IMR-90 (cell line): ENCODE results near the gene CHRM3. TPM values are rescaled to one million over a fixed set of nuclear protein-coding genes. Genes with fewer than 3 reads are reported as not detected.

Source experiments
- ATAC-seq: fragments of 200-7000 bp; cut with Tn5 transposase; 2 replicates; pipeline ENCODE4 v1.9.1; 2020; ENCODE audit warnings: low read depth, mild to moderate bottlenecking, moderate library complexity
- BruUV-seq: library from RNA; stranded (reverse); fragments of 400-500 nt; replicated peaks from 2 replicates; lab custom pipeline; 2021; lab: Mats Ljungman, UMichigan
- CTCF ChIA-PET: fragments of 300-600 bp; formaldehyde crosslinking; extraction: SDS; loops from one replicate; lab custom pipeline; 2021; ENCODE audit warnings: antibody characterized with exemption; lab: Yijun Ruan, JAX
- POLR2A ChIA-PET: fragments of 300-600 bp; sonication (Branson Sonifier 250); formaldehyde crosslinking; loops from one replicate; lab custom pipeline; 2022; ENCODE audit warnings: antibody characterized with exemption; ENCODE audit not compliant: unreplicated experiment; lab: Charles Lee
- DNase-seq: peaks from one replicate; pipeline ENCODE4 v3.0.0; 2013
- H2AFZ ChIP-seq: replicated peaks from 2 replicates; pipeline ENCODE3; 2013; ENCODE audit warnings: low read length, mild to moderate bottlenecking; ENCODE audit not compliant: poor library complexity
- H2AK5ac ChIP-seq: 2 replicates; pipeline ENCODE4 v1.6.1; 2013; ENCODE audit warnings: low read depth, low read length, inconsistent platforms
- H2AK9ac ChIP-seq: replicated peaks from 2 replicates; pipeline ENCODE3; 2013; ENCODE audit warnings: mild to moderate bottlenecking, low read depth, low read length, moderate library complexity; ENCODE audit not compliant: poor library complexity
- H2BK120ac ChIP-seq: 2 replicates; pipeline ENCODE4 v1.6.1; 2013; ENCODE audit warnings: low read depth, low read length, inconsistent platforms
- H2BK15ac ChIP-seq: 3 replicates; pipeline ENCODE4 v1.6.1; 2013; ENCODE audit warnings: low read depth, low read length, inconsistent platforms
- H2BK20ac ChIP-seq: 2 replicates; pipeline ENCODE4 v1.6.1; 2013; ENCODE audit warnings: low read depth, mild to moderate bottlenecking, inconsistent platforms, low read length, moderate library complexity
- H2BK5ac ChIP-seq: 2 replicates; pipeline ENCODE4 v1.6.1; 2013; ENCODE audit warnings: mild to moderate bottlenecking, low read depth, low read length, inconsistent platforms; ENCODE audit not compliant: poor library complexity, severe bottlenecking
- H3K14ac ChIP-seq: replicated peaks from 2 replicates; pipeline ENCODE4 v1.6.1; 2013; ENCODE audit warnings: low read depth, low read length, inconsistent platforms
- H3K18ac ChIP-seq: 2 replicates; pipeline ENCODE4 v1.6.1; 2013; ENCODE audit warnings: low read depth, low read length, control low read depth
- H3K23ac ChIP-seq: 2 replicates; pipeline ENCODE4 v1.6.1; 2013; ENCODE audit warnings: low read depth, low read length, inconsistent platforms
- H3K27ac ChIP-seq: 2 replicates; pipeline ENCODE4 v1.5.1; 2013; ENCODE audit warnings: mild to moderate bottlenecking, control low read depth, low read length; ENCODE audit not compliant: insufficient read depth
- H3K27me3 ChIP-seq: 2 replicates; pipeline ENCODE4 v1.6.1; 2013; ENCODE audit warnings: low read length; ENCODE audit not compliant: control insufficient read depth, insufficient read depth
- H3K36me3 ChIP-seq: 2 replicates; pipeline ENCODE4 v1.6.1; 2013; ENCODE audit warnings: low read length, mixed read lengths; ENCODE audit not compliant: control insufficient read depth, insufficient read depth
- H3K4ac ChIP-seq: 2 replicates; pipeline ENCODE4 v1.6.1; 2013; ENCODE audit warnings: low read depth, low read length, inconsistent platforms
- H3K4me1 ChIP-seq: 2 replicates; pipeline ENCODE4 v1.6.1; 2013; ENCODE audit warnings: low read length, mixed read lengths; ENCODE audit not compliant: control insufficient read depth, insufficient read depth
- H3K4me2 ChIP-seq: 2 replicates; pipeline ENCODE4 v1.6.1; 2013; ENCODE audit warnings: low read depth, mild to moderate bottlenecking, control low read depth, low read length, moderate library complexity
- H3K4me3 ChIP-seq: 2 replicates; pipeline ENCODE4 v1.5.1; 2013; ENCODE audit warnings: low read depth, mild to moderate bottlenecking, control low read depth, low read length, moderate library complexity; ENCODE audit not compliant: insufficient read depth
- H3K56ac ChIP-seq: 2 replicates; pipeline ENCODE4 v1.6.1; 2013; ENCODE audit warnings: low read length, inconsistent platforms; ENCODE audit not compliant: insufficient read depth; ENCODE audit errors: extremely low read depth
- H3K79me1 ChIP-seq, 2 experiments: 2 replicates each; pipeline ENCODE4 v1.6.1; 2013; ENCODE audit warnings: low read length in 2 of 2, inconsistent platforms in 1 of 2, low read depth in 1 of 2
- H3K9ac ChIP-seq: 2 replicates; pipeline ENCODE4 v1.6.1; 2013; ENCODE audit warnings: low read depth, low read length, control low read depth
- H3K9me1 ChIP-seq: 2 replicates; pipeline ENCODE4 v1.6.1; 2013; ENCODE audit warnings: low read length, inconsistent platforms; ENCODE audit not compliant: insufficient read depth
- H3K9me3 ChIP-seq: 2 replicates; pipeline ENCODE4 v1.6.1; 2013; ENCODE audit warnings: low read length; ENCODE audit not compliant: control insufficient read depth, insufficient read depth
- H4K20me1 ChIP-seq: 2 replicates; pipeline ENCODE4 v1.6.1; 2013; ENCODE audit warnings: low read length, inconsistent platforms; ENCODE audit not compliant: insufficient read depth
- H4K5ac ChIP-seq: 2 replicates; pipeline ENCODE4 v1.6.1; 2013; ENCODE audit warnings: mild to moderate bottlenecking, low read depth, low read length, control low read depth
- H4K8ac ChIP-seq, 2 experiments: 2 replicates each; pipeline ENCODE4 v1.6.1; 2013; ENCODE audit warnings: low read depth in 2 of 2, low read length in 2 of 2, control low read depth in 1 of 2, inconsistent platforms in 1 of 2
- H4K91ac ChIP-seq: 2 replicates; pipeline ENCODE4 v1.6.1; 2013; ENCODE audit warnings: low read depth, low read length, inconsistent platforms; ENCODE audit not compliant: insufficient read depth
- BHLHE40 ChIP-seq: fragments of 150-350 bp; IDR thresholded peaks from 2 replicates; pipeline ENCODE4 v1.6.1; 2016; ENCODE audit warnings: mild to moderate bottlenecking, low read depth, low read length
- CEBPB ChIP-seq: IDR thresholded peaks from 2 replicates; pipeline ENCODE4 v1.6.1; 2012; ENCODE audit warnings: low read depth, low read length, improper control_type of control experiment
- FOS ChIP-seq: fragments of 150-350 bp; IDR thresholded peaks from 2 replicates; pipeline ENCODE4 v1.6.1; 2016; ENCODE audit warnings: low read depth, low read length
- MXI1 ChIP-seq: IDR thresholded peaks from 2 replicates; pipeline ENCODE4 v1.6.1; 2012; ENCODE audit warnings: low read depth, mild to moderate bottlenecking, low read length, moderate library complexity, borderline replicate concordance
- NFE2L2 ChIP-seq: fragments of 150-350 bp; IDR thresholded peaks from 2 replicates; pipeline ENCODE4 v1.6.1; 2016; ENCODE audit warnings: low read depth, mild to moderate bottlenecking, low read length
- POLR2A ChIP-seq: IDR thresholded peaks from 2 replicates; pipeline ENCODE4 v1.6.1; 2012; ENCODE audit warnings: mild to moderate bottlenecking, low read depth, low read length
- RAD21 ChIP-seq: IDR thresholded peaks from 2 replicates; pipeline ENCODE4 v1.6.1; 2012; ENCODE audit warnings: low read length, improper control_type of control experiment
- RFX5 ChIP-seq: IDR thresholded peaks from 2 replicates; pipeline ENCODE4 v1.8.0; 2012; ENCODE audit warnings: low read depth, mild to moderate bottlenecking, low read length, moderate library complexity
- SMC3 ChIP-seq: fragments of 150-350 bp; IDR thresholded peaks from 2 replicates; pipeline ENCODE4 v1.6.1; 2016; ENCODE audit warnings: low read depth, mild to moderate bottlenecking, antibody characterized with exemption, low read length, moderate library complexity
- WGBS, 2 experiments: methylation state at CpG; one replicate each; pipeline versions ENCODE4 v1.1.5 to v1.1.7; 2013; ENCODE audit warnings: missing lambda C conversion rate in 2 of 2; ENCODE audit not compliant: insufficient read length in 1 of 2; ENCODE audit errors: extremely low coverage in 2 of 2; 5-methylcytosine and 5-hydroxymethylcytosine counted together
- dilution Hi-C: fragments of 300-500 bp; cut with HindIII; formaldehyde crosslinking; loops from one replicate; pipeline ENCODE4 v1.14.3; 2018; ENCODE audit warnings: low sequenced_read_pairs; ENCODE audit not compliant: unreplicated experiment
- in situ Hi-C: fragments of 300-500 bp; cut with MboI; formaldehyde crosslinking; loops from 3 replicates; pipeline ENCODE4 v1.14.3; 2019; ENCODE audit warnings: low sequenced_read_pairs, inconsistent platforms, mixed read lengths
- intact Hi-C: fragments of 100-400 bp; cut with micrococcal nuclease; formaldehyde crosslinking; loops from 2 replicates; pipeline ENCODE4 v1.10.0; 2022
- polyA plus RNA-seq, 3 experiments: library from polyadenylated mRNA; depleted of rRNA; stranded (reverse); fragments of >200 nt; gene quantifications; 2 replicates each; pipeline ENCODE4 v1.2.3, GENCODE V29; 2012; ENCODE audit warnings: low replicate concordance in 1 of 3
- total RNA-seq: library from RNA; depleted of rRNA; stranded (reverse); fragments of >200 nt; gene quantifications from 2 replicates; pipeline ENCODE4 v1.2.3, GENCODE V29; 2012
- TF ChIP-seq, protein P1 (sequence below): conservative IDR thresholded peaks from 2 replicates; pipeline ENCODE4 v1.5.1; 2012; ENCODE audit warnings: mild to moderate bottlenecking, low read depth, low read length, improper control_type of control experiment
- TF ChIP-seq, protein P2 (sequence below): fragments of 150-350 bp; IDR thresholded peaks from 2 replicates; pipeline ENCODE4 v1.6.1; 2016; ENCODE audit warnings: low read depth, mild to moderate bottlenecking, low read length, moderate library complexity, borderline replicate concordance

CHRM3 gene
- total and polyA plus RNA-seq, 2 of the 4 experiments (the other 2 are of a cell fraction) = not detected

DNA sequence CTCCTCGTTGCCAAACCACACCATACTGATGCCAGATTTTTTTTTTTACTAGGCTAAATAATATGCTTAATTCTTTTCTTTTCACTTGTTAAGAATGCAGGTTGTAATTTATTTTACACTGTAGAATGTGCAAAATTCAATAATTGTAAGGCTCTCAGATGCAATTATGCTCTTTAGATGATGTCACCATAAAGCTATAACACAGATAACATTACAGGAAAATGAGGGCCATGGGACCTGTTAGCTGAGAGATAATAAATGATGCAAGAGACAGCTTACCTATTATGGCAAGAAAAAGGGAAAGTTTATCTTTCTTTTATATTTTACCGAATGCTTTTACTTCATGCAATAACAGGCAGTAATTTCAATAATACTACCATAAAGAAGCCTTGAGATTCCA lies 35.4 kb downstream of the CHRM3 start:
- Histone ChIP-seq H3K9me3 (peaks cover 10% of the 10 kb centered on the region), H3K14ac (no peak overlapping the region), H2BK20ac (no peak overlapping the region), H3K23ac (no peak overlapping the region), H3K4me1 (no peaks in the 10 kb centered on the region), H4K8ac (no peak overlapping the region), H4K20me1 (no peaks in the 10 kb centered on the region), H3K36me3 (no peaks in the 10 kb centered on the region), H3K79me1 (no peaks in the 10 kb centered on the region), H3K4ac (no peak overlapping the region), H2BK5ac (no peak overlapping the region), H3K4me3 (no peak overlapping the region), H3K9ac (no peak overlapping the region), H4K5ac (no peak overlapping the region), H2AK9ac (no peak overlapping the region), H2AFZ (no peak overlapping the region), H3K27me3 (no peaks in the 10 kb centered on the region), H3K27ac (no peak overlapping the region), H3K18ac (no peak overlapping the region), H2BK15ac (no peak overlapping the region), H3K4me2 (no peak overlapping the region), H4K91ac (no peak overlapping the region), H2BK120ac (no peak overlapping the region), H3K56ac (no peak overlapping the region), H2AK5ac (no peak overlapping the region), H3K9me1 (no peaks in the 10 kb centered on the region)
- WGBS, 2 experiments = no CpG with 5 or more reads among the region's 2 CpGs
- POLR2A ChIA-PET = no interaction called here
- BruUV-seq = no TSS peak
- CTCF ChIA-PET = no interaction called here
- dilution Hi-C loops (no loop called here), intact Hi-C loops (no loop called here), in situ Hi-C loops (no loop called here)
- TF ChIP-seq RFX5 (no peak), NFE2L2 (no peak), FOS (no peak), SMC3 (no peak), RAD21 (no peak), CEBPB (no peak), MXI1 (no peak), POLR2A (no peak), BHLHE40 (no peak)
- TF ChIP-seq, protein P1, sequence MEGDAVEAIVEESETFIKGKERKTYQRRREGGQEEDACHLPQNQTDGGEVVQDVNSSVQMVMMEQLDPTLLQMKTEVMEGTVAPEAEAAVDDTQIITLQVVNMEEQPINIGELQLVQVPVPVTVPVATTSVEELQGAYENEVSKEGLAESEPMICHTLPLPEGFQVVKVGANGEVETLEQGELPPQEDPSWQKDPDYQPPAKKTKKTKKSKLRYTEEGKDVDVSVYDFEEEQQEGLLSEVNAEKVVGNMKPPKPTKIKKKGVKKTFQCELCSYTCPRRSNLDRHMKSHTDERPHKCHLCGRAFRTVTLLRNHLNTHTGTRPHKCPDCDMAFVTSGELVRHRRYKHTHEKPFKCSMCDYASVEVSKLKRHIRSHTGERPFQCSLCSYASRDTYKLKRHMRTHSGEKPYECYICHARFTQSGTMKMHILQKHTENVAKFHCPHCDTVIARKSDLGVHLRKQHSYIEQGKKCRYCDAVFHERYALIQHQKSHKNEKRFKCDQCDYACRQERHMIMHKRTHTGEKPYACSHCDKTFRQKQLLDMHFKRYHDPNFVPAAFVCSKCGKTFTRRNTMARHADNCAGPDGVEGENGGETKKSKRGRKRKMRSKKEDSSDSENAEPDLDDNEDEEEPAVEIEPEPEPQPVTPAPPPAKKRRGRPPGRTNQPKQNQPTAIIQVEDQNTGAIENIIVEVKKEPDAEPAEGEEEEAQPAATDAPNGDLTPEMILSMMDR = no peak
- TF ChIP-seq, protein P2, sequence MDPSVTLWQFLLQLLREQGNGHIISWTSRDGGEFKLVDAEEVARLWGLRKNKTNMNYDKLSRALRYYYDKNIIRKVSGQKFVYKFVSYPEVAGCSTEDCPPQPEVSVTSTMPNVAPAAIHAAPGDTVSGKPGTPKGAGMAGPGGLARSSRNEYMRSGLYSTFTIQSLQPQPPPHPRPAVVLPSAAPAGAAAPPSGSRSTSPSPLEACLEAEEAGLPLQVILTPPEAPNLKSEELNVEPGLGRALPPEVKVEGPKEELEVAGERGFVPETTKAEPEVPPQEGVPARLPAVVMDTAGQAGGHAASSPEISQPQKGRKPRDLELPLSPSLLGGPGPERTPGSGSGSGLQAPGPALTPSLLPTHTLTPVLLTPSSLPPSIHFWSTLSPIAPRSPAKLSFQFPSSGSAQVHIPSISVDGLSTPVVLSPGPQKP = no peak
- no peak for ATAC-seq
- DNase-seq = no peak
